Measurements from ENCODE around the gene KCNJ14. TPM values are rescaled to one million over a fixed set of nuclear protein-coding genes. Genes with fewer than 3 reads are reported as not detected.

The KCNJ14 gene
- polyA plus RNA-seq, 1 experiment = 0.20 TPM

DNA sequence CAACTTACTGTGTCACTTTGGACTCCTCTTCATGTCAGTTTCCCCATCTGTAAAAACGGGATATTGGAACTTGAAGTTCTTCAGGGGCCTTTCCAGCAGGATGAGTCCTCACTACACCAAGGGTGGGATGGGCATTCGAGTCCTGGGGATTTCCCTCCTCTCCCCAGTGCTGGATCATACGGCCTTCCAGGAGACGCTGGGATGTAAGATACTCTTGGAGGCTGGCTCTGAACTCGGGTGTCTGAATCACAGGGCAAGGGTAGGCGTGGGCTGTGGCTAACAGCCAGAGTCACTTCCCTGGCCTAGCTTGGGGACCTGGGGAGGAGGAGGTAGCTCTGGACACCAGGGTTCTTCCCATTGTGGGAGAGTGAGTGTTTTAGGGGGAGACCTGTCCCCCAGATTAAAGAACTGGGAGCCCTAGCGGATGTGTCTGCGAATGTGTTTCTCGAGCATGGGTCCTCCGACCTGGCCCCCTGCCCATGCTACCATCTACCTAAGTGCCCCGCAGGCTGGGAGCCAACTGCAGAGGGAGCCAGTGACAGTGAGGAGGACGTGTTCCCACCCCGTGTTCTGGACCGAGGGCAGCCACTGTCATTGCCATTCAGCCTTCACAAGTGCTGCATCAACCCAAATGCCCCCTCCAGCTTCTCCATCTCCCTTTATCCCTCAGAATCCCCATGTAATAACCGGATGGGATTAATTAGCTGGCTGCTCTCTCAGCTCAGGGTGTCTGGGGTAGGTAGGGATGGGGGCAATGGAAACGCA is 11.4 kb downstream of the KCNJ14 start:
- TF ChIP-seq, protein P1, sequence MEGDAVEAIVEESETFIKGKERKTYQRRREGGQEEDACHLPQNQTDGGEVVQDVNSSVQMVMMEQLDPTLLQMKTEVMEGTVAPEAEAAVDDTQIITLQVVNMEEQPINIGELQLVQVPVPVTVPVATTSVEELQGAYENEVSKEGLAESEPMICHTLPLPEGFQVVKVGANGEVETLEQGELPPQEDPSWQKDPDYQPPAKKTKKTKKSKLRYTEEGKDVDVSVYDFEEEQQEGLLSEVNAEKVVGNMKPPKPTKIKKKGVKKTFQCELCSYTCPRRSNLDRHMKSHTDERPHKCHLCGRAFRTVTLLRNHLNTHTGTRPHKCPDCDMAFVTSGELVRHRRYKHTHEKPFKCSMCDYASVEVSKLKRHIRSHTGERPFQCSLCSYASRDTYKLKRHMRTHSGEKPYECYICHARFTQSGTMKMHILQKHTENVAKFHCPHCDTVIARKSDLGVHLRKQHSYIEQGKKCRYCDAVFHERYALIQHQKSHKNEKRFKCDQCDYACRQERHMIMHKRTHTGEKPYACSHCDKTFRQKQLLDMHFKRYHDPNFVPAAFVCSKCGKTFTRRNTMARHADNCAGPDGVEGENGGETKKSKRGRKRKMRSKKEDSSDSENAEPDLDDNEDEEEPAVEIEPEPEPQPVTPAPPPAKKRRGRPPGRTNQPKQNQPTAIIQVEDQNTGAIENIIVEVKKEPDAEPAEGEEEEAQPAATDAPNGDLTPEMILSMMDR (IDR thresholded peaks at IDR 0.05; ENCODE audit: low read depth, low read length) = no peak
- Histone ChIP-seq H3K27ac (ENCODE audit: low read depth, low read length) (peak overlapping the region; percentile 21), H3K4me3 (ENCODE audit: low read depth, low read length) (no peak overlapping the region), H3K9me3 (ENCODE audit: control insufficient read depth, insufficient read depth, low read length) (no peaks in the 10 kb centered on the region; the same call in 1 of the 2 replicates), H3K27me3 (ENCODE audit: control insufficient read depth, insufficient read depth, low read length) (no peaks in the 10 kb centered on the region)
- CTCF ChIA-PET = interaction anchor here (0.6 to 1.5 kb wide), 4 partner anchors 23 to 121 kb away, joined by 3 to 4 read pairs (median 3); no protein-coding TSS in a partner anchor
- POLR2A ChIA-PET = no interaction called here
- peak; percentile 15 for DNase-seq (ENCODE audit: low read depth, low spot score)

DNA sequence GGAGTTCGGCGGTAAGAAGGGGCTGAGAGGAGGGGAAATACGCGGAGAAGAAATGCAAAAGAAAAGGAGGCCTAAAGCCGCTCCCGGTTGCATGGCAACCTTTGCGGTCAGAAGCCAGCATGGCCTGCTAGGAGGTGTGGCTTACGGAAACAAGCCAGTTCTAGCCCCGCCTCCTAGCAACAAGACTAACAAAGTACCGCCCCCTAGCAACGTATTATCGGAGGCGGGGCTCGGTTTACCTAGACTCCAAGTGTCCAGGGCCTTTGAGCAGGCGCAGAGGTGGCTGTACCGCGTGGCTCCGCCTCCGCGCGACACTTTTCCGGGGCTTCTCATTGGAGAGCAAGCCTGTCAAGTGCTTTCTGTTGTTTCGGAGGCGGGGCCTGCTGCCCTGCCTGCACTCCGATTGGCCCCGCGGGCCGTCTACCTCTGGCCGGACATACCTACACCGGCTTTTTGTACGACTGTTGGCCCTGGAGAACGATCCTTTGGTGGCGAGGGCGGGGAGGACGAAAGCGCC is 13.5 kb downstream of the KCNJ14 start:
- DNase-seq (ENCODE audit: low read depth, low spot score) = peak; percentile 100
- TF ChIP-seq, protein P1 (IDR thresholded peaks at IDR 0.05; ENCODE audit: low read depth, low read length) = no peak
- Histone ChIP-seq H3K4me3 (ENCODE audit: low read depth, low read length) (peak overlapping the region; percentile 86), H3K27ac (ENCODE audit: low read depth, low read length) (peak overlapping the region; percentile 97), H3K27me3 (ENCODE audit: control insufficient read depth, insufficient read depth, low read length) (no peaks in the 10 kb centered on the region), H3K9me3 (ENCODE audit: control insufficient read depth, insufficient read depth, low read length) (no peaks in the 10 kb centered on the region; the same call in 1 of the 2 replicates)
- ChIA-PET CTCF (no interaction called here), POLR2A (no interaction called here)

DNA sequence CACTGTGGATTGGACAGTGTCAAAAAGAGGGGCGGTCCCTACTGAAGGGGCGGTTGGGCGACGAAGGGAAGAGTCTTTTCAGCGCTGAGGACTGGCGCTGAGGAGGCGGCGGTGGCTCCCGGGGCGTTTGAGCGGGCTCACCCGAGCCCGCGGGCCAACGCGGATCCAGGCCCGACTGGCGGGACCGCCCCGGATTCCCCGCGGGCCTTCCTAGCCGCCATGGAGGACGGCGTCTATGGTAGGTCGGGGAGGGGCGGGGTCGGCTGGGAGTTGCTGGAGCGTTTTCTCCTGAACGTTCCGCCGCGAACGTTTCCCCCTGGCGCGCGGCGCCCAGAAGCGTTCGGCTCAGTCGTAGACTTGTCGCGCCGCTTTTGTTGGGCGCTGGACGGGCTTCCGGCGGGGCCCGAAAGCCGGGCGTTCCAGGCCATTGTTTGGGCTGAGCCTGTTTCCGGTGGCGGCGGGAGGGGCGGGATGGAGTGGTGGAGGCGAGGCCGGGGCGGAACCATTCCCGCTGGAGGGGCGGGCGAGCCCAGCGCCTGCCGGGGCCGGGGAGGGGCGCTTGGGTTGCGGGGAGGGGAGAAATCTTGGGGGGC is 14.0 kb downstream of the KCNJ14 start, which contains the start of gene CYTH2:
CYTH2 (plus strand) TSS at position 81 of the 593 bp plus-strand sequence; CDS start at position 220, 139 bp downstream.
- peak within 1 kb of the TSS; percentile 97 for H3K27ac ChIP-seq (ENCODE audit: low read depth, low read length)
- no peaks in the 10 kb centered on the region; the same call in 1 of the 2 replicates for H3K9me3 ChIP-seq (ENCODE audit: control insufficient read depth, insufficient read depth, low read length)
- peak; percentile 20 for DNase-seq (ENCODE audit: low read depth, low spot score)
- H3K27me3 ChIP-seq (ENCODE audit: control insufficient read depth, insufficient read depth, low read length) = no peaks in the 10 kb centered on the region
- CTCF ChIA-PET = interaction anchor here (1.2 to 2.0 kb wide), 4 partner anchors 21 to 115 kb away, joined by 3 to 12 read pairs (median 4); partner anchors contain the start of gene KDELR1
- TF ChIP-seq, protein P1 (IDR thresholded peaks at IDR 0.05; ENCODE audit: low read depth, low read length) = no peak
- POLR2A ChIA-PET = no interaction called here
- peak within 1 kb of the TSS; percentile 86 for H3K4me3 ChIP-seq (ENCODE audit: low read depth, low read length)

DNA sequence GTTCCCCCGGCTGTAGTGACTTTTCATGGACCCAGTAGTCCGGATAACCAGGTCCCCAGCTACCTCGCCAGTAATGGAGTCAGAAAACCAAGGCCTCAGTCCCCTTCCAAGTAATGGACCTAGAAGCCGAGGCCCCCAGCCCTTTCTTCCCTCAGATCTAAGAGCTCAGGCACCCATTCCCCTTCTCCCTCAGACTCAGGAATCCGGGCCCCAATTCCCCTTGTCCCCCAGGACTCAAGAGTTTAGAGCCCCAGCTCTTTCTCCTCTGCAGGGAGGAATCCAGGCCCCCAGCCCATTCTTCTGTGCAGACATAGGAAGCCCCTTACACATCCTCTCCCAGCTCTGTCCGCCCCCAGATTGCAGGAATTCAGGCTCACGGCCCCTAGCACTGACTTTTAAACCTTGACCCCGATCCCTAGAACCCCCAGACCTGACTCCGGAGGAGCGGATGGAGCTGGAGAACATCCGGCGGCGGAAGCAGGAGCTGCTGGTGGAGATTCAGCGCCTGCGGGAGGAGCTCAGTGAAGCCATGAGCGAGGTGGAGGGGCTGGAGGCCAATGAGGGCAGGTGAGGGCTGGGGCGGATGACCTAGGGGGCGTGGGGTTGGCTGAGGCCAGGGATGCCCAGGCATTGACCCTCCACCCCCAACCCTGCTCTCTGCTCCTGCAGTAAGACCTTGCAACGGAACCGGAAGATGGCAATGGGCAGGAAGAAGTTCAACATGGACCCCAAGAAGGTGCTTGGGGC is 14.7 kb downstream of the KCNJ14 start:
- peak overlapping the region; percentile 11 for H3K27ac ChIP-seq (ENCODE audit: low read depth, low read length)
- CTCF ChIA-PET = interaction anchor here (1.2 to 2.0 kb wide), 4 partner anchors 20 to 114 kb away, joined by 3 to 12 read pairs (median 4); partner anchors contain the start of gene KDELR1
- TF ChIP-seq, protein P1 (IDR thresholded peaks at IDR 0.05; ENCODE audit: low read depth, low read length) = no peak

More for the DNA sequence above, 14.7 kb downstream of the KCNJ14 start:
- POLR2A ChIA-PET = interaction anchor here (0.6 kb wide), 1 partner anchor 23 kb away, joined by 3 read pairs; no protein-coding TSS in a partner anchor
- no peak for DNase-seq (ENCODE audit: low read depth, low spot score)
- H3K9me3 ChIP-seq (ENCODE audit: control insufficient read depth, insufficient read depth, low read length) = no peaks in the 10 kb centered on the region; the same call in 1 of the 2 replicates
- peak overlapping the region; percentile 86 for H3K4me3 ChIP-seq (ENCODE audit: low read depth, low read length)
- H3K27me3 ChIP-seq (ENCODE audit: control insufficient read depth, insufficient read depth, low read length) = no peaks in the 10 kb centered on the region

Measured in AG04450 (cell line).